DOHH2 (cell line): ENCODE data around the gene ARFGAP2.

Source experiments
- EZH2phosphoT487 ChIP-seq: fragments of 200-600 bp; sonication (generic); IDR thresholded peaks from 2 replicates; pipeline ENCODE4 v1.6.1; 2017; ENCODE audit warnings: borderline replicate concordance, mild to moderate bottlenecking, antibody characterized with exemption, low read length, moderate library complexity, mixed read lengths
- TF ChIP-seq, protein P1 (sequence below): fragments of 200-600 bp; sonication (generic); IDR thresholded peaks from one replicate; pipeline ENCODE4 v1.5.1; 2014; ENCODE audit warnings: antibody characterized with exemption, mild to moderate bottlenecking, low read depth, low read length; ENCODE audit not compliant: poor library complexity, severe bottlenecking

DNA sequence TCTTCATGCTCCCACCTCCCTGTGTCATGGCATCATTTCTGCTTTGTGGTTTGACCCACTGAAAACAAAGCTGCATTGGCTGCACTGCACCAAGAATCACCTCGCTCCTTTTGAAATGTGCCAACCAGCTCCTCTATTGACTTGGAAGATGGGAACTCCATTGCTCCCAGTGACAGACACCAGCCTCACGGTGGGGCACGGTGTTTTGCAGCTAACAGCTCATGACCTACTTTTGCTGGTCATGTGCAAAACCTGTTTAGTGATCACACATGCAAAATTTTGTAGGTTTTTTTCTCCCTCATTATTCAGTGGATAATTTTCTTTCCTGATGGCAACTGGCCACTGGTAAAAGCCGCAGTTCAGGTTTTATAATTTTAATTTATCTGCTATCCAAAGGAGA lies 36.8 kb downstream of the ARFGAP2 start:
- TF ChIP-seq, protein P1, sequence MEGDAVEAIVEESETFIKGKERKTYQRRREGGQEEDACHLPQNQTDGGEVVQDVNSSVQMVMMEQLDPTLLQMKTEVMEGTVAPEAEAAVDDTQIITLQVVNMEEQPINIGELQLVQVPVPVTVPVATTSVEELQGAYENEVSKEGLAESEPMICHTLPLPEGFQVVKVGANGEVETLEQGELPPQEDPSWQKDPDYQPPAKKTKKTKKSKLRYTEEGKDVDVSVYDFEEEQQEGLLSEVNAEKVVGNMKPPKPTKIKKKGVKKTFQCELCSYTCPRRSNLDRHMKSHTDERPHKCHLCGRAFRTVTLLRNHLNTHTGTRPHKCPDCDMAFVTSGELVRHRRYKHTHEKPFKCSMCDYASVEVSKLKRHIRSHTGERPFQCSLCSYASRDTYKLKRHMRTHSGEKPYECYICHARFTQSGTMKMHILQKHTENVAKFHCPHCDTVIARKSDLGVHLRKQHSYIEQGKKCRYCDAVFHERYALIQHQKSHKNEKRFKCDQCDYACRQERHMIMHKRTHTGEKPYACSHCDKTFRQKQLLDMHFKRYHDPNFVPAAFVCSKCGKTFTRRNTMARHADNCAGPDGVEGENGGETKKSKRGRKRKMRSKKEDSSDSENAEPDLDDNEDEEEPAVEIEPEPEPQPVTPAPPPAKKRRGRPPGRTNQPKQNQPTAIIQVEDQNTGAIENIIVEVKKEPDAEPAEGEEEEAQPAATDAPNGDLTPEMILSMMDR: no peak
- TF ChIP-seq EZH2phosphoT487: no peak
